Hepatocyte (in vitro differentiated cells): Measurements from ENCODE around the gene PARN.

Experiments
- CTCF ChIP-seq: fragments of 200-600 bp; sonication (generic); IDR thresholded peaks from 2 replicates; pipeline ENCODE4 v1.5.1; 2016; ENCODE audit warnings: antibody characterized with exemption, mild to moderate bottlenecking; ENCODE audit not compliant: poor library complexity
- EZH2 ChIP-seq: fragments of 200-600 bp; sonication (generic); IDR thresholded peaks from 2 replicates; pipeline ENCODE4 v1.6.1; 2016; ENCODE audit warnings: antibody characterized with exemption, mild to moderate bottlenecking, borderline replicate concordance
- EZH2phosphoT487 ChIP-seq: fragments of 200-600 bp; sonication (generic); IDR thresholded peaks from one replicate; pipeline ENCODE4 v1.6.1; 2018; ENCODE audit warnings: antibody characterized with exemption, mild to moderate bottlenecking, low read depth, moderate library complexity; ENCODE audit not compliant: unreplicated experiment, severe bottlenecking

- no peak for TF ChIP-seq CTCF
- TF ChIP-seq EZH2phosphoT487: no peak
- no peak for TF ChIP-seq EZH2
Measured at GRCh38 chr16:14502932-14503741, 126.9 kb downstream of the PARN start.
